GM18870 (cell line): Measurements from ENCODE around the gene RBM20.

Experiments
- ATAC-seq: cut with Tn5 transposase; IDR thresholded peaks from one replicate; pipeline ENCODE4 v1.9.1; 2021; ENCODE audit warnings: moderate library complexity; ENCODE audit not compliant: unreplicated experiment

RBM20 gene

DNA sequence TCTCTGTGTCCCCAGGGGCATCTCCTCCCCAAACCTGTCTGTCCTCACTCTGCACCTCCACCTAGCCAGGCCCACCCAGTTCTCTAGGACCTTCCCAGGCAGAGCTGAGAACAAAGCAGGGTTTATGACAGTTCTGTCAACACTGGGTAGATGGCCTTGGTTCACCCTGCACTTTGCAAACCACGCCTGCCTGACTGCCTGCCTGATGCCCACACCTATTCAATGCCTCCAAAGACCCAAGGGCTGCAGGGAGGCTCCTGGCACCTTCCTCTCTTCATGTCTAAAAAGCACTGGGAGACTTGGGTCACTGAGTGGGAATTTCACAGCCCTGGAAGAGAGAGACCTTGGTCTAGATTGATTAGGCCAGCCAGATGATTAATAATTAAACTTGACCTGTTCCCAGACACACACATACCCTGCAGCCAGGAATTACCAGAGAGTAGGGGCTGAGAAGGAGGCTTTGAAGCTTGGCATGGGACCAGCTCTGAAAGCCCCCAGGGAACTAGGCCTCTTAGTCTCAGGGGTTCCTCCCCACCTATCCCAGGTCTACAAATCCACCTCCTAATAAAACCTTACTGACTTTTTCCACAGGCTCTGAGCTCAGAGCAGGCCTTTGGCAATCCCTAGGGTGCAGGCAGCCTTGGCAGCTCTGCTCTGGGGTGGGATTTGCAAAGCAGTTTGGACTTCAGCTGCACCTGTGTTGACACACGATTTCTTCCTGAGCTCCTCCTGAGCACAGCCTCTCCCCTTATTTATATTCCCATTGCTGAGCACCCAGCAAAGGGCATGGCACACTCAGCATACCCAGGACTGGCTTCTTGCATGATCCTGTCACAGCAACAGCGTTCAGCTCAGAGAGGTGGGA, 201.9 kb downstream of the RBM20 start:
- no peak for ATAC-seq

DNA sequence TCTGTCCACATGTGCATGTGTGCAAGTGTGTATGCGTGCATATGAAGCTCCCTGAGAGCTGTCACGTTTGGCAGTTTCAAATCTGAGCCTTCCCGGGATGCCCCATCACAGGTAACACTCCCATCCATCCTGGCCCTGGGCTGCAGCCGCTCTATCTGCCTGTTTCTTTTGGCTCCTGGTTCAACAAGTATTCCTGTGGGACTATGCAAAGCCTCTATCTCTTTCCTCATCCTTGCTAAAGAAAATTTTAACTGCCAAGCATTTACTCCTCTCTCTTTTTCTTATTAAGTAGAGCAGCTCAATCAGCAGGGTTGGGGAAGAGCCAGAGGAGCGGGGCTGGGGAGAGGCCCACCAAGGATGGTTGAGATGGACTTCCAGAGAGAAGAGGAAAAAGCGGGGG, 203.2 kb downstream of the RBM20 start:
- ATAC-seq: no peak

DNA sequence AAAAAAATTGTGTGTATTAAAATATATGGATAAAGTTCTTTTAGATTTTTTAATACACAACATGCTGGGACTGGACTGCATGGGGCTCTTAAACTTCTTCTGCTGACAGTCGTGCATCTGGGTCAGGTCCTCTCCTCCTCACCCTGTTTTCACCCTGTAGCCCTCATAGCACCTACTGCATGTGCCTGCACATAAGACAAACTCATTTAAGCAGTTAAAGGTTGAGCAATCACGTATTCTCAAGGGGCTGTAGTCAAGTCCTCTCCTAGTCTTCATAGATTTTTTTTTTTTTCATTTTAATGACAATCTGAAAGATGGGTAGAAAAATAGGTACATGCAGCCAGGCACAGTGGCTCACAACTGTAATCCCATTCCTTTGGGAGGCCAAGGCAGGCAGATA, 204.0 kb downstream of the RBM20 start:
- no peak for ATAC-seq

DNA sequence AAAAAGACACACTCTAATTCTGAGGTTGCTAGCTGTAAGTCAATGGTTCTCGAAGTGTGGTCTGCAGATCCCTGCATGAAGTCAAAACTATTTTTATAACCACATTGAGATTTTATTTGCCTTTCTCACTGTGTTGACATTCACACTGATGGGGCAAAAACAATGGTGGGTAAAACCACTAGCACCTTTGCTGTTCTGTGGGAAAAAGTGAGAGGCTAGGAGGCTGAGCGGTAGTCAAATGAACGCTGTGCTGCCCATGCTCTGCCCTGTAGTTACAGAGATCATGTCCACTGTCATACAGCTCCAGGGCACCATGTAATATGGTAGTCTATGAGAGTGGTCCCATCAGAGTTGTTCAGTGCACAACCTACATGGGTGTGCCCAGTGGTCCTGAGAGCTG, 206.0 kb downstream of the RBM20 start:
- no peak for ATAC-seq

DNA sequence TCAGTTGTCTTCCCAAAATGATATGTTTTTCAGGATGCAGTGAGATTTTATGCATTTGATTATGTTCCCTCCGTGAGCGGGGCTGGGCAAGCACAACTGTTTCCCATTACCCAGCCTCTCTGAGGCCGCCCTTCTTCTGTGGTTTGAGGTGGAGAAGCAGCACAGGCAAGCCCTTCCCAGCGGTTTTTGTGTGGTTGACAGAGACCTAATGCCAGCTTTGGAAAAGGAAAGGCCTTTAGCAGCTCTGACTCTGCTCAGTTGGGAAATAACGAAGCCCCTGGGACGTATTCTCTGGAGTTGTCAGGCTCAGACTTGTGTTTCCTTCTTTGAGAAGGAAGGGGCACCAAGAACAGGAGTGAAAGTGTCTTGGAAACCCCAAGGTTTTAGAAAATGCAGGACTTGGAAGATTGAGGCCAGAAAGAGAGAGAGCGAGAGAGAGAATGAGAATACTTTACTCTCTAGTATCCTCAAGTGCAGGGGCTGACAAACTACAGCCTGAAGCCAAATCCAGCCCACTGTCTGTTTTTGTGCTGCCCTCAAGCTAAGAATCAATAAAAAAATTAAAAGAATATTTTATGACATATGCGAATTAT, 207.0 kb downstream of the RBM20 start:
- ATAC-seq: no peak

DNA sequence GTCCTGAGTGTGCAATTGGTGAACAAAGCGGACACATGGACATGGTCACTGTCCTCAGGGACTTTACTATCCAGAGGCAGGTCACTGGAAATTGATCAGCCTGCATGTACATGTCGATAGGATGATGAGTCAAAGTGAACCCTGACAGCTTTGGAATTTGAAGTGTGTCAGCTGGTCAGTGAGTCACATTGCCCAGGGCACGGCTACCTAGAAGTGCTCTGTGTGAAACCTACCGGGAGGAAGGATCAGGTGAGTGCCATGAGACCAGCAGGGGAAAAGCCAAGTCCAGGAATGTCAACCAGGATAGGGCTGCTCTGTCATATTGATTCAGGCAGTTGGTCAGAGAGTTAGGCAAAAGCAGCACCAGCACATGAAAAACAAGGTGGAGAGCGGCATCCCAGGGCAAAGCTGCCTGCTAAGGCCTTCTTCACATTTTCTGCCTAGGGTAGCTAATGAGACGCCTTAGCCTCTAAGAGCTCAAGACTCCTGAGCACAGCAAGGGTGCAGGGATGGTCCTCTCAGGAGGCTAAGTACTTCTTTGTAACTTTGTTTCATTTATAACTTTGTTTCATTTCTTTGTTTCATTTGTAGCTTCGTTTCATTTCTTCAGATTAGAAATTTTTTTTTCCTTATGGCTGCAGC, 208.2 kb downstream of the RBM20 start:
- no peak for ATAC-seq

DNA sequence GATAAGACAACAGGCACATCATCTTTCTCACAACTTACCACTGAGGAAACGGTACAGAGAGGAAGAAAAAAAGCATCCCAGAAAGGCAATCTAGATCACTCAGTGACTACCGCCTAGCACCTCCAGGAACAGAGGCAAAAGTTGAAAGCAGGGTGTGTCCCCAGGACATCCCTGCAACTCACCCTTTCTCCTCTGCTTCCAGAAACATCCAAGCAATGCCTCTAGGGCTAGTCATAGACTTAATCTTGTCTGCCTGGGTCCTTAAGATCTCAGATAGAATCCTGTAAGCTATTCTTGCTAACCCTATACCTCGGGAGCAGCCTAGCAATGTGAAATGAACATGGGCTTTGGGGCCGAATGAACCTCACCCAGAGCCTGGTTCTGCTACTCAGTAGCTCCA, 208.8 kb downstream of the RBM20 start:
- no peak for ATAC-seq

DNA sequence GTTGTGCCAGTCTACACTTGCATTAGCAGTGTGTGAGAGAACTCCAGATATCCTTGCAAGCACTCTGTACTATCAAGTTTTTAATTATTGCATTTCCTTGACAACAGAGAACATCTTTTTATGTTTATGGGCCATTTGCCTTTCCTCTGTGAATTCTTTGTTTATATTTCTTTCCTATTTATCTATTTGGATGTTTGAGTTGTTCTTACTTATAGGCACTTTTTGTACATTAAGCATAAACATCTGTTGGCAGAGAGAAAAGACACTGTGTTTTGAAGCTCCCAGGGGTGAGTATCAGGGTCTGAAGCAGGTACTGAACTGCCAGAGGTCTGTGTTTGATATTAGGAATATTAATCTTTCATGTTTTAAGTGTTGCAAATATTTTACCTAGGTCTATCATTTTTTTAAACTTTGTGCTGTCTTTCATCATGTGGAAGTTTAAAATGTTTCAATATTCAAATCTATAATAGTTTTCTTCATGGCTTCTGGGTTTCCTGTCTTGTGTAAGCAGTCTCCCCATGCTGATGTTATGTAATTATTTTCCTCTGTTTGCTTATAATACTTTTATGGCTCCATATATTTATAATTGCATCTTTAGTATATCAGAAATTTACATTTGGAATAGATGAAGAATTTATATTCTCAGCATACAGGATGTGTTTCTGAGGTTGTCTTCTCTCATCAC, 209.9 kb downstream of the RBM20 start:
- no peak for ATAC-seq

DNA sequence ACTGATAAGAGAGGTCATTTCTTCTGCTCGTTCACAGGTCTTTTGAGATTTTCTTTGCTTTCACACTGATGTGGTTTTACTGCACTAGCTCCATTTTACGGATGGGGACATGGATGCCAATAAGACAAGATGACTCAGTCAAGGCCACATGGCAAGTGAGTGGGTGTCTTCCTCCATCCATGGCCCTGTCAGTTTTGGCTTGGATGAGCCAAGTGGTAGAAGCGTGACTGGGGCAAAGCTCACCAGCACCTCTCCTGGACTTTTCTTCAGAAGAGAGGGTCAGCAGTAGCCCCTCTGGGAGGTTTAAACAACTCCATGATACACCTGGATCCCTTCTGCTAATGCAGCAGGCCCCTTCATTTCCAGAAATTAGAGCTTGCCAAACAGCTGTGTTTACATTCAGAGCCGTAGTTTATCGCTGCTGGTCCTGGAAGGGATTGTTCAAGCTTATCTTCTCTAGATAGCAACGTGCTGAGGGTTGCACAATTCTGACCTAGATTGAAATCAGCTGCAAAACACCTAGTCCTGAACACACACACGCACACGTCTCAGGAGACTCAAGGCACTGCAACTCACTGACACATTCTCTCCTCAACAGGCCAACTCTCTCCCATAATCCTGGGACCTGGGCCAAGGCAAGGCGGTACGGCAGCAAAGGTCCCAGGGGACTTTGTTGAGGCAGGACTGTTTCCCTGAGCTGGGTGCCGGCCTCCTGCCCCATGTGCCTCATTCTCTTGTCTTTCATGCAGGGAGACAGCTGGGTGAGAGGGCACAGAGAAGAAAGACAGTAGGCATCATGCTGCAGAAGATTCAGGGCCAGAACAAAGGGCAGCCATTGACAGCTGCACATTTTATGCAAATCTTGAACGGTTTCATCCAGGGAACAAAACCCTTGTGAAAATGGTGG, 213.4 kb downstream of the RBM20 start:
- peak; percentile 29 for ATAC-seq

DNA sequence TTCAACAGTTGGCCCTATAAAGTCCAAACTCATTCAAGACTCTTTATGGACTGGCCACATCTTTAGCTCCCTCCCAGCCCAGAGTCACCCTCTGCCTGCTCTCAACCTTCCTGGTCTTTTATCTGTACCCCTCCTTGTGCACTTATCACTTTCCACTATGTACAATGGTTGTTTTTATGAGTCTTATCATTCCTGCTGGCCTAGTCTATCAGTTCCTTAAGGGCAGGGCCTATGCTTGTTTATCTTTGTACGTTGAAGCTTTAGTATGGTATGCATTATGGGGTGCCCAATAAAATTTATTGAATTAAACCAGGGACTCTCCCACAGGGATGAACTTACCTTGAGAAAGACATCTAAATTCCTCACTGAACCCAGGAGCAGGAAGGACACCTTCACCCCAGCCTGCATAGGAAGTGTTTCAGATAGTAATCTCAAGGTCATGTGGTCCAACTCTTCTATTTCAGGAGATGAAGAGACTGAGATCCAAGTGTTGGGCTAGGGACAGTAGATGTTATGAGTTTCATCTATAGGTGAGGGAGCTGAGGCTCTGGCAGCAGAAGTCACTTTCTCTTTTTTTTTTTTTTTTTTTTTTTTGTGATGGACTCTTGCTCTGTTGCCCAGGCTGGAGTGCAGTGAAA, 214.3 kb downstream of the RBM20 start:
- ATAC-seq: no peak

DNA sequence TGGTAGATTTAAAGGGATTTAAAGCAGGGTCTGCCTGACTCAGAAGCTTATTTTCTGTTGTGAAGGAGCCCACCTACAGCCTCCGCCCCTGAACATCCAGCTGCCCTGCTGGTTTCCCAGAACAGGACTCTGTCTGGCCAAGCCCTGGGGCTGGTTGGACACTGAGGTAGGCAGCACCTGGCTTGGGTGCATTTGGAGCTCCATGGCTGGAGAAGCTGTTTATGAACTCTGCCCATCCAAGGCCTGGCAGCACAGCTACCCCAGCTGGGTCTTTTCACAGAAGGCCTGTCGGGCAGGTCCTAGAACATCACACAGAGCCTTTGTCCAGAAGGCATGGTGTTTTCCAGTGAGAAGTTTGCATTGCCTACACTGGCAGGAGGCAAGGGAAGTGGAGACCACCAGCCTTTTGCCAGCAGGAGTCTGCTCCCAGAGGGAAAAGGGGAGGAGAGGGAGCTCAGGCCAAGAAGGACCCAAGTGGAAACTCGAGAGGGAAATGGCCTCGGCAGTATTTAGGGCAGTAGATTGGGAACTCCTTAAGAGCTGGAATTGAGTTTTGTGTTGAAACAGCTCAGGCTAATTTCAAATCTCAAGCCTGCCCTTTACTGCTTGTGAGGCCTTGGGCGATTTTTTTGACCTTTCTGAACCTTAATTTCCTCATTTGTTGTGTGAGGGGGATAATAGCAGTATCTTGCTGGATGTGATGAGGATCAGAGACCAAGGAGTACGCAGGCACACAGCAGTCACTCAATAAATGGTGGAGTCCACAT, 215.3 kb downstream of the RBM20 start:
- no peak for ATAC-seq

DNA sequence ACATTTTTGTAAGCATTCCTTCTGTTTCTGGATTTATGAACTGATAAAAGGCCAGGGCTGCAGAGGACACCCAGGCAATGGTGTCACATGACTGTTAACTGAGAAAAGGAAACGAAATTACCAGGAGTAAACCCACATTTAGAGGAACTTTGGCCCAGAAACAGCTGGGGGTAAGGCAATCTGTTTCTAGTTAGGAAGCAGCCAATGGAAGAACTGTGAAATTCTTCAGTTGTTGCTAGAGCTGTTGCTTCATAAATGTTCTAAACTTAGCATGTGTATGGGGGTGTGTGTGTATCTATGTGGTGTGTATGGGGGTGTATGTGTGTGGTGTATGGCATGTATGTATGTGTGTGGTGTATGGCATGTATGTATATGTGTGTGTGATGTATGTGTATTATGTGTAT, 215.8 kb downstream of the RBM20 start:
- no peak for ATAC-seq

DNA sequence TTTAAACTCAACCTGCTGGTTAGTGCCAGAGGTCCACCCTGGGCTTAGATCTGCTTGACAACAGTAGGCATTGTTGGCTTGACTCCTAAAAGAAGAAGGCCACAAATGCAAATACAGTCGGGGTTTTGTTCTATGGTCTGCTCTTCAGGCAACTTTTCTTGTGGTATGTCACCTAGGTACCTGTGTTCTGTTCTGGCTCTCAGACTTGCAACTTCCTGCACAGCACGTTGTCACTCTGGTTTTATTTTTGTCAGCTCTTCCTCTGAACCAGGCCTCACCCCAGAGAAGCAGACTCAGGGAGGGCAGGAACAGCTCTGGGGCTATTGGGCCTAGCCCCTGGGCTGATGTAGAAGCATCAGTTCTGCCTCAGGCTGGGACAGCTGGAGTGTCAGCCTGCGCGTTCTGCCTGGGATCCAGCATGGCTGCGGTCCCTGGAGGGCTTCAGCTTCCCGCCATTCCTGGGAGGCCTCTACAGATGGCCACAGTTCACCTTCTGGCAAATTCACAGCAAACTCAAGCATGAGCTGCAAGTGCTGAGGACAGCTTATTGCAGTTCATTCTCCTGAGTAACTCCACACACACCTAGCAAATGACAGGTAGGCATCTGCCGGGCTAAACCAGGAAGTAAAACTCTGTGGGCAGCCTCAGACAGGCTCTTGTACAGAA, 216.6 kb downstream of the RBM20 start:
- peak; percentile 39 for ATAC-seq

DNA sequence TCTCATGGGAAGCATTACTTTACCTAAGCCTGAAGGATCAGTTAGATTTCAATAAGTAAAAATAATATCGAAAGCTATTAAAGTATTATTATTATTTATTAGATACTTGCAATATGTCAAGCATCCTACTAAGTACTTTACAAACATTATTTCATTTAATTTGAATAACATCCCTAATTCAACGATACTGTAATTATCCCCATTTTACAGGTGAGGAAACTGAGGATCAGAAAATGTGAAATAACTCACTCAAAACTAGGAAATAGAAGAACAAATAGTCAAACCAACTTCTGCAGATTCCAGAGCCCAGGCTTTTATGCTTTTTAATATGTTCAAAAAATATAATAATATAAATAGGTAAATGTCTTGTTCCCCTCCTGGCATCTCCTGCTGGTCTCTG, 217.3 kb downstream of the RBM20 start:
- no peak for ATAC-seq

DNA sequence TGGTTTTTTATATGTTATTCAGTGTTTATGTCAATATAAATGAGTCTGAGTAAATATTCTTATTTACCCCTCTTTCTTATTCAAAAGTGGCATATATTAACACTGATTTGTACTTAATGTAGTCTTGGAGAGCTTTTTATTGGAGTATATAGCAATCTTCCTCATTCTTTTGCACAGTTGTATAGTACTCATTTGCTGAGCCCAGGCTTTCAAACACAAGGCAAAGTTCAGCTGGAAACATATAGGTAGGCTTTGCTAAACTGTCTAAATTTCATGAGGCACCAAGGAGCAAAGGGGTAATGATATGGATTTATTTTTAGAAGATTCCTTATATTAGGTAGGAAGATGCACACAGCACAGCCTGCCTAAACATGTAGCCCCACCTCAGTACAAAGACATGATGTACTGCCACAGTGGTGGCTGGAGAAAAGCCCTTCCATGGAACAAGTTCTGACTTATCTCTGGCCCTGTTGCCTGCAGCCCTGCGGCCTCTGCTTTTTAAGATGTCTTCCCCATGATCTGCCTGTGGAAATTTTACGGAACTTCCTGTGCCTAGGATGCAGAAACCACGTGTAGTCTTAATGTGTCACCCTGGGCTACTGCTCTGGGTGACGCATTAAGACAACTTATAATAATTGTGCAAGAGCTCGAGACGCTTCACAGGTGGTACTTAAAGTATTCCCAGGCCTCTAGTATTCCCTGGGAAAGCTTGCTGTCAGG, 218.0 kb downstream of the RBM20 start:
- no peak for ATAC-seq

DNA sequence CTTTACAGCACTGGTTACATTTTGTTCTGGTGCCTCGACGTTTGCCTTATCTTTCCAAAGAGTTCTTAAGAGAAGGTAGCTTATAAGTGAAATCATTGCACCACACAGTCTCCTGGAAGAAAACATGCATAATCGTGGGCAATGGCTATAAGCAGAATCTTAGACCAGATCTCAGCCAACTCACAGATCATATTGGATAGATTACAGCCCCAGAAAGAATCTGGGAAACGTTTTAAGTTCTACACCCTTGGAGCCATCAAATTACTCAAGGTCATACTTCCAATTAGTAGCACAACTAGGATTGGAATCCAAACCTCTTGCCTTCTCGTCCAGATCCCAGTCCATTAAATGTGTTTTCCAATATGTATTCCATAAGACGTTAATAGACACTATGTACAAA, 218.8 kb downstream of the RBM20 start:
- no peak for ATAC-seq

DNA sequence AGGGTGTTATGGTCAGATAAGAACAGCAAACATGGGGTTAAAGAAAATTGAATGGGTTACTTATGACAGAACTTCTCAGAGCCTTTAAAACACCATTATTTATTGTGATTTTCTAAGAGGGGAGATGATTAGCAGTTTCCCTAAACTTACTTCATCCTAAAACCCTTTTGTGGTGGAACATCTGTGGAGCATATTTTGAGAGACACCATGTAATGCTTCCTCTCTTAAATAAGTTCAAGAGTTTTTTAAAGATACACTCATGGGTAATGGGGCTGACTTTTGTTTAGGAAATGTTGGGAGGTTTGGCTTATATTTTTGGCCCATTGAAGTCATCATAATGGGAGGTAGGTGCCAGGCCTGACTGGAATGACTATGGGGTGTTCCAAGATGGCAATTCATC, 219.2 kb downstream of the RBM20 start:
- ATAC-seq: no peak

DNA sequence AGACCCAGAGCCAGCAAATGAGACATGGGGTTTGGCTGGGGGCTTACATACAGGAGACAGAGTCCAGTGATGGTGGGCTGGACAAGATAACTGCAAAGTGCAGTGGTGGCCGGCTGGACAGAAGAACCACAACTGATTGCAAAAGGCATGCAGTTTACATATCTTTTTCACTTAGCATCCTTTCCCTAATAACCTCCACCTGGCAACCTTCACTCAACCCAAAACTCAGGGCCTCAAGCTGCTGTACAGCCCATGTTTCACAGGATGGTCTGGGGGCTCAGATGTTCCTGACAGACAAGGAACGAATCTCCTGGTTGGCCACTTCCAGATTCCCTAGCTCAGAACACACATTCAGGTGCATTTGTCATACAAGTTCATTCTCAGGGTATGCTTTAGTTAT, 219.8 kb downstream of the RBM20 start:
- ATAC-seq: no peak
